GM12873 (cell line): ENCODE measurements around the gene KCNQ4.

Experiments
- CTCF ChIP-seq: IDR thresholded peaks from 2 replicates; pipeline ENCODE4 v1.5.1; 2012; ENCODE audit warnings: low read depth, mild to moderate bottlenecking, moderate library complexity, low read length, control low read depth; ENCODE audit not compliant: insufficient read depth; ENCODE audit errors: missing control alignments

KCNQ4 gene

GRCh38 chr1:40825996-40826395, 42.4 kb downstream of the KCNQ4 start:
- TF ChIP-seq CTCF, result no peak

GRCh38 chr1:40829631-40830245, 46.2 kb downstream of the KCNQ4 start:
- no peak for TF ChIP-seq CTCF

GRCh38 chr1:40830419-40830943, 46.9 kb downstream of the KCNQ4 start:
- no peak for TF ChIP-seq CTCF

GRCh38 chr1:40831001-40831732, 47.6 kb downstream of the KCNQ4 start:
- TF ChIP-seq CTCF, result no peak

GRCh38 chr1:40833979-40834378, 50.4 kb downstream of the KCNQ4 start:
- TF ChIP-seq CTCF, result no peak

- TF ChIP-seq CTCF, result no peak
These were observed 51.5 kb downstream of the KCNQ4 start for GRCh38 chr1:40834968-40835545.

- no peak for TF ChIP-seq CTCF
These were observed 52.7 kb downstream of the KCNQ4 start for GRCh38 chr1:40836283-40836682.
